Kidney epithelial cell (primary cell): Measurements from ENCODE around the gene TSPAN11. TPM values are rescaled to one million over a fixed set of nuclear protein-coding genes. Genes with fewer than 3 reads are reported as not detected.

Experiments
- DNase-seq: peaks from one replicate; pipeline ENCODE4 v3.0.0-alpha.2; 2010; ENCODE audit warnings: low read depth
- H3K27me3 ChIP-seq: 2 replicates; pipeline ENCODE4 v1.6.0; 2011; ENCODE audit warnings: low read length; ENCODE audit not compliant: control insufficient read depth, insufficient read depth
- H3K36me3 ChIP-seq: 2 replicates; pipeline ENCODE4 v1.5.1; 2011; ENCODE audit warnings: low read length; ENCODE audit not compliant: control insufficient read depth, insufficient read depth
- H3K4me3 ChIP-seq: 2 replicates; pipeline ENCODE4 v1.5.1; 2011; ENCODE audit warnings: low read depth, mild to moderate bottlenecking, control low read depth, low read length
- CTCF ChIP-seq: IDR thresholded peaks from 2 replicates; pipeline ENCODE4 v1.5.1; 2011; ENCODE audit warnings: mild to moderate bottlenecking, moderate library complexity, low read length, control low read depth, inconsistent platforms; ENCODE audit not compliant: insufficient read depth, poor library complexity, severe bottlenecking
- total RNA-seq: library from RNA; depleted of rRNA; stranded (reverse); fragments of >200 nt; gene quantifications from 2 replicates; pipeline ENCODE4 v1.2.3, GENCODE V29; 2015

The TSPAN11 gene
- total RNA-seq, 1 donor from 2014 or later: 5.2 TPM

GRCh38 chr12:31005256-31005943 is 78.9 kb downstream of the TSPAN11 start:
- no peak for TF ChIP-seq CTCF
- no peak for DNase-seq
- no peak overlapping the region for H3K4me3 ChIP-seq
- no peaks in the 10 kb centered on the region for H3K36me3 ChIP-seq
- no peaks in the 10 kb centered on the region for H3K27me3 ChIP-seq

GRCh38 chr12:31005944-31006361 is 79.4 kb downstream of the TSPAN11 start:
- Histone ChIP-seq H3K4me3 (no peak overlapping the region), H3K27me3 (no peaks in the 10 kb centered on the region), H3K36me3 (no peaks in the 10 kb centered on the region)
- TF ChIP-seq CTCF: no peak
- peak; percentile 43 for DNase-seq

DNA sequence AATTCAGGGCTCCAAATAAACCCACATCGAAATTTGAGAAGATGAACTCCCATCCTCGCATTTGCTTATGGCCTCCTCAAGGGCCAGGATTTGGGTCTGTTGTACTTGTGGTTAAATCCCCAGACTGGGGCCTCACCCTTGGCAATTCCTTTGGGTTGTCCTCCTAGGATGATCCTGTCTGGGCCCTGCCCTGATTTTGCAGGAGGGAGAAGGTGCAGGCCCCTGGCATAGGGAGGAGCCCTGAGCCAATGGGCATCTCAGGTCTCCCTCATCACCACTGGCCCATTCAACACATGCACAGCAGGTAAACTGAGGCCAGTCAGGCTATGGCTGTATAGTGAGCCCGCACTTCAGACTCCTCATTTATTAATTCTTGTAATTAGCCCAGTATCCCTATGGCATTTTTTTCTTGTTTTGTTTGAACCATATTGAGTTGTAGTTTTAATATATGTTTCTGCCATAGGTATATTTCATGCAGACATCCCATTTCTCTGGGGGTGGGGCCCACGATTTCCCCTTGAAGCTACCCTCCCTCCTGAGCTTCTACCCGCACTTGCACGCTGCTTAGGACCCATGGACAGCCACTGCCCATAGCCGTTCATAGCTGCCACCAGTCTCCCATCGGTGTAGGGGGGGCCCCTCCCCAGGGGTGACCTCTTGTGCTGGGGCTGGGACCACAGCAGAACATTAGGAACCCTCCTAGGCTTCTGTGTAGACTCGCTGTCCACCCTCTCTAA is 80.0 kb downstream of the TSPAN11 start:
- Histone ChIP-seq H3K27me3 (no peaks in the 10 kb centered on the region), H3K36me3 (no peaks in the 10 kb centered on the region), H3K4me3 (no peak overlapping the region)
- TF ChIP-seq CTCF: no peak
- DNase-seq: no peak

GRCh38 chr12:31007153-31007495 is 80.6 kb downstream of the TSPAN11 start:
- Histone ChIP-seq H3K4me3 (no peak overlapping the region), H3K27me3 (no peaks in the 10 kb centered on the region), H3K36me3 (no peaks in the 10 kb centered on the region)
- no peak for DNase-seq
- no peak for TF ChIP-seq CTCF

- H3K27me3 ChIP-seq: no peaks in the 10 kb centered on the region
- TF ChIP-seq CTCF: no peak
- no peaks in the 10 kb centered on the region for H3K36me3 ChIP-seq
- DNase-seq: no peak
- no peak overlapping the region for H3K4me3 ChIP-seq
These were observed 81.2 kb downstream of the TSPAN11 start for GRCh38 chr12:31007636-31008175.

GRCh38 chr12:31008241-31008761 is 81.8 kb downstream of the TSPAN11 start:
- H3K27me3 ChIP-seq: no peaks in the 10 kb centered on the region
- no peak for DNase-seq
- H3K4me3 ChIP-seq: no peak overlapping the region
- H3K36me3 ChIP-seq: no peaks in the 10 kb centered on the region
- TF ChIP-seq CTCF: no peak
